GM21723 (cell line): Measurements from ENCODE around the gene CFAP73.

ENCODE experiments used
- ATAC-seq: cut with Tn5 transposase; IDR thresholded peaks from one replicate; pipeline ENCODE4 v1.9.1; 2021; ENCODE audit warnings: mild to moderate bottlenecking, moderate library complexity; ENCODE audit not compliant: unreplicated experiment

The CFAP73 gene

DNA sequence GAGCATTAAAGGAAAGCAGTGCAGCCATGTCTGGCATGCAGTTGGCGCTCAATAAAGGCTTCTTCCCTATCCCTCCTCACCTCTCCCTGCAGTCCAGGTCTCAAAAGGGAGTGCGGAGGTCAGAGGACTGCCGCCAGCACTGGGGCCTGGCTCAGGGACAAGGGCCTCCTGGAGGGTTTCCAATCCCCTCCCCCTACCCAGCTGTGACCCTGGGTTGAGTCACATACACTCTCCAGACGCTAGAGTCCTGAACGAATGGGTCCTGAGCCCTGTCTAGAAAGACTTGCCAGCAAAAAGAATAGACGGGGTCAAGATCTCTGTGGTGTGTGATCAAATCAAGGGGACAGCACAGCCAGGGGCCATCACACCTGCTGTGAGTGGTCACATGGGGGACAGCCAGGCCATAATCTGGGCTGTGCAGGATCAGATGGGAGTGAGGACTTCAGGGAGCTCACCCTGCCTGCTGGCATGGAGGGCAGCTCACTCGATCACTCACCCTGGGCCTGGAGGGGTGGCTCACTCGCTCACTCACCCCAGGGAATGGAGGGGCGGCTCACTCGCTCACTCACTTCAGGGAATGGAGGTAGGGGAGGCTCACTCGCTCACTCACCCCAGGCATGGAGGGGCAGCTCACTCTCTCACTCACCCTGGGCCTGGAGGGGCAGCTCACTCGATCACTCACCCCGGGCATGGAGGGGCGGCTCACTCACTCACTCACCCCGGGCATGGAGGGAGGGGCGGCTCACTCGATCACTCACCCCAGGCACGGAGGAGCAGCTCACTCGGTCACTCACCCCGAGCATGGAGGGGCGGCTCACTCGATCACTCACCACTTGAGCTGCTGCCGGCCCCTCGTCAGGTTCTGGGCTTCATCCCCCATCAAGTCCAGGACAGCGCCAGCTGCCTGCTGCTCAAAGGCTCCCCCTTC, 12.8 kb downstream of the CFAP73 start:
- ATAC-seq: no peak

DNA sequence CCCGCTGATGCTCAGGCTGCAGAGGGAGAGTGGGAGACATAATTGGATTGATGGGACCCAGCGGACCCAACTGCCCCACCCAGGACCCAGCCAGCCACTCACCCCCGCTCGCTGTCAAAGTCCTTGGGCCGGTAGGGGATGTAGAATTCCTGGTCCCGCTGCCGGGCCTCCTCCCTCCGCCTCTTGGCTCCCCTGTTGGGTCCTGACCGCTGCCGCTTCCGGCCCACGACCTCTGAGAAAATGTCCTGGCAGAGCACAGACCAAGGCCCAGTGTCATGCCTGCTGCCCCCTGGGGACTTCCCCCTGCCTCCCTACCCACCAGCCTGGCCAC, 13.5 kb downstream of the CFAP73 start:
- no peak for ATAC-seq

DNA sequence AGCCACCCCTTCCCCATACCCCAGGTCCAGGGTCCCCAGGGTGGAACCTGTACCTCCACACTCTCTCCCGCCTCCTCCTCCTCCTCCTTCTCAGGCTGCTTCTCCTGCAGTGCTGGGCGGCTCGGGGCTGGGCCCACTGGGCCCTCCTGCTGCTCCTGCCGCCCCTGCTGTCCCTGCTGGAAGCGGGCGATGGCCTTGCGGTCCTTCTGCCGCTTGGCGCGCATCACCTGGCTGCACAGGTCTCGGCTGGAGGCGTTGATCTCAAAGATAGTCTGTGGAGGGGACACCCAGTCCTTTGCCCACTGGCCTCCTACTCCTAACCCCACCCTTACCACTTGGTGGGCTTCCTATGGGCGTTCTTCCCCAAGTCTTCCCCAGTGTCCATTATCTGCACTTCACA, 14.5 kb downstream of the CFAP73 start:
- ATAC-seq: no peak

DNA sequence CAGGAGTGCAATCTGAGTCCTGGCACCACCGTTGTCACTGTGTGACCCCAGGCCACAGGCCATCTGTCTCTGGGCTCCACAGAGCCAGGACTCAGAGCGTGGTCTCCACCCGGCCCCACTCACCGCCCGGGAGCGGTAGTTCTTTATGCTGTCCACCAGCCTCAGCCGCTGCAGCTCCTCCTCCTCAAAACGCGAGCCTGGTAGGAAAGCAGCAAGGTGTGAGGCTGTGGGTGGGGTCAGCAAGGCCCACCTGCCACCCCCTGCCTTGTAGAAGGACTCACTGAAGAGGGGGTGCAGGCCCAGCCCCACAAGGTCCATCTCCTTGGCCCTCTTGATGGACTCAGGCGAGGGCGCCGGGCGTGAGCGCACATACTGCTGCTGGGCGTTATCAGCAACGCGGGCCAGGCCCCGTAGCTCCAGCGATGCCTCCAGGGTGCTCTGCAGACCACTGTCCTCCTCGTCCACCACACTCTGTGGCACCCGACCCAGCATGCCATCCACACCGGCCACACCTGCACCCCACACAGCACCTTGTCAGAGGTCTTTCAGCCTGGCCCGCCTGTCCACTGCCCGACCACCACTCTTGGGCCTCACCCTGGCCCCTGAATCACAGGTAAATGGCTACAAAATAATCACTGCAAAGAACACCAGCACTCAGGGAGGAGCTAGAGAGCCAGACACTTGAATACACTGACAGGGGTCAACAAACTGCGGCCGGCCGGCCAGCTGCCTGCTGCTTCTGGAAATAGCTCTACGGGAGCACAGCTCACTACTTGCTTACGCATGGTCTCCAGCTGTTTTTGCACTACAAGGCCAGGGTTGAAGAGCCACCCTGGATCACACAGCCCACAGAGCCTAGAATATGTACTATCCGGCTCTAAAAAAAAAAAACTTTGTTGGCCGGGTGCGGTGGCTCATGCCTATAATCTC, 16.3 kb downstream of the CFAP73 start:
- no peak for ATAC-seq

DNA sequence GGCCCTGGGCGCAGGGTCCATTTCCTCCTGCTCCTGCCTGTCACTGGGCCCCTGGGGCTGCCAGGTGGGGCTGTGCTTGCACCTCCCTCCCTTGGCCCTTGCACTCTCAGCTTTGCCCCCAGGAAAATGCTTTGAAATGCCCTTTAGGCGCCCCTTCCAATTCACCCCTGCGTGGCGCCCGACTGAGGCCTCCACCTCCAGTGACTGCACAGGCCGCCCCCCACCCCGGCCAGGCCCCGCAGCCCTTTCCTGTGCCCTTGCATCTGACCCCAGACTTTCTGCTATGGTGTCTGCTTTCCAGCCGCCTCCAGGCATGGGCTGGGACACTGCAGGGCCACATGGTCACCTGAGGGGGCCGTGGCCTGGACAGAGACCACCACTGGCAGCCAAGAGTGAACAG, 18.3 kb downstream of the CFAP73 start:
- no peak for ATAC-seq

DNA sequence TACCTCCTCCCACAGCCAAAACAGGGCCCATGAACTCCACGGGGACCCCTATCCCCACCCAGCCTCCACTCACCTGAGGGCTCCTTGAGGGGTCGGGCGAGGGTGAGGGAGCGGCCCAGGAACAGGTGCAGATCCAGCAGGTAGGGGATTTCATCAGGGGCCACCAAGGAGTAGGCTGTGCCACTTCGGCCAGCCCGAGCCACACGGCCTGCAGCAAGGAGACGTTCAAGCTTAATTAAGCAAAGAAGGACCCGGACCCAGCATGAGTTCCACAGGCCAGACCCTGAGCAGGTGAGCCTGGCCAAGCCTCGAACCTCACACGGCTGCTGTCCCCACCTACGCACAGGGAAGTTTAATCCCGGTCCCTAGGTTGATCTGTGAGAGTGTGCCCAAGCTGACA, 20.2 kb downstream of the CFAP73 start:
- ATAC-seq: no peak

DNA sequence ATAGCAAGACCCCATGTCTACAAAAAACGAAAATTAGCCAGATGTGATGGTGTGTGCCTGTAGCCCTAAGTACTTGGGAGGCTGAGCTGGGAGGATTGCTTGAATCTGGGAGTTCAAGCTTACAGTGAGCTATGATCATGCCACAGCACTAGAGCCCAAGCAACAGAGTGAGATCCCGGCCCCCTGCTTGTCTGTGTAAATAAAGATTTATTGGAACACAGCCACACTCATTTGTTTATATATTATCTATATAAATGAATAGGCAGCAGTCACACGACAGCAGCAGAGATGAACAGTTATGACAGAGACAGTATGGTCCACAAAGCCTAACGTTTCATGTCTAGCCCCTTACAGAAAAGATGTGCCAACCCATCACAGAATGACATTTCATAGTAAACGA, 20.9 kb downstream of the CFAP73 start:
- no peak for ATAC-seq

DNA sequence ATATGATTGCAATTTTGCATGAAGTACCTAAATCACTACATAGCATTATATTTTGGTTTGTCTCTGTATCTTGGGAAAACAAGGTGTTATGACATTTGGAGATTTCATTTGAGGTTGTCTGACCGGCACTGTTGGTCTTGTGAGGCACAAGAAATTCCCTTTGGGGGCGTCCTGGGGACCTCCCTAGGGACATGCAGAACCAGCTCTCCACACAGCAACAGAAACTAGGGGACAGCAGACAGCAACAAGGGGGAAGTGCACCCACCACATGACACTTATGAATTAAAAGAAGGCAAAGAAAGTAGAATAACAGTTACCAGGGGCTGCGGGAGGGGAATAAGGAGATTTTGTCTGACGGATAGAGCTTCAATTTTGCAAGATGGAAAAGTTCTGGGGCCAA, 21.4 kb downstream of the CFAP73 start:
- no peak for ATAC-seq

DNA sequence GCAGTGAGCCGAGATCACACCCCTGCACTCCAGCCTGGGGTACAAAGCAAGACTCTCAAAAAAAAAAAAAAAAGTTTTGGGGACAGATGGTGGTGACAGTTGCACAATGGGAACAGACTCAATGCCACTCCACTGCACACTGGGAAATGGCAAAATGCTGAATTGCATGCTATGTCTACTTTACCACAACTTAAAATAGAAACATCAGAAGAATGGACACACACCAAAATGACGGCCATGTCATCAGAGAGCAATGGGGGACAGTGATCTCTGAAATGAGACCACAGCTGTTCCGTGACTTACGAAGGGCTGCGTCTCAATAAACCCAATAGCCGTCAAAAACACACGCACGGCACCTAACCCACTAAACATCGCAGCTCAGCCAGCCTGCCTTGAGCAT, 22.0 kb downstream of the CFAP73 start:
- no peak for ATAC-seq

DNA sequence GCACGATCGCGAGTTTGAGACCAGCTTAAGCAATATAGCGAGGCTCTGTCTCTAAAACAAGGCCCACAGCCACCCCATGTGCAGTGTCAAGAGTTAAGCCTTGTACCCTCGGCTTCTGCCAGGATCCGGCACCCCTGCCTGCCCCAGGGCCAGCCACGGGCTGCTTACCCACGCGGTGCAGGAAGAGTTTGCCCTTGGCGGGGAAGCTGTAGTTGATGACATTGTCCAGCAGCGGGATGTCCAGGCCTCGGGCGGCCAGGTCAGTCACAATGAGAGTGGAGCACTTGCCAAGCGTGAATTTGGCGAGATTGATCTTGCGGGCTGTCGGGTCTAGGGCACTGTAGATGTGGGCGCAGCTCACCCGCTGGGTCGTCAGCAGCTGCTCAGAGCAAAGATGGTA, 22.7 kb downstream of the CFAP73 start:
- no peak for ATAC-seq

DNA sequence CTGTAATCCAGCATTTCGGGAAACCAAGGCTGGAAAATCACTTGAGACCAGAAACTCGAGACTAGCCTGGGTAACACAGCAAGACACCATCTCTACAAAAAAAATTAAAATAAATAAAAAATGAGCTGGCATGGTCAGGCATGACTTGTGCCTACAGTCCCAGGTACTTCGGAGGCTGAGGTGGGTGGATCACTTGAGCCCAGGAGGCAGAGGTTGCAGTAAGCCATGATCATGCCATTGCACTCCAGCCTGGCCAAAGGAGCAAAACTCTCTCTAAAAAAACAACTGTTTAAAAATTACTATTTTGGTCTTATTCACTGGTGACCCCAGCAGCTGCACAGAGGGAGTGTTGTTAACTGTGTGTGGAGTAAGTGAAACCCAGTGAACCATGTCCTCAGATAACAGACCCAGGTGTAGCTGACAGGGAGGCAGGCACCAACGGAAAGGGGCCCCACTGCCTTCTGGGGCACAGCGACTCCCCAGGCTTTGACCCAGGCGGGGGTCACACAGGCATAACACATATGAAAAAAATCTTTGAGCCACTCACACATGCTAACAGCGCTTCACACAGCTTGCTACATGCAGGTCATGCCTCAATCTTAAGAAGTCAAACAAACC, 23.7 kb downstream of the CFAP73 start:
- ATAC-seq: peak; percentile 69

DNA sequence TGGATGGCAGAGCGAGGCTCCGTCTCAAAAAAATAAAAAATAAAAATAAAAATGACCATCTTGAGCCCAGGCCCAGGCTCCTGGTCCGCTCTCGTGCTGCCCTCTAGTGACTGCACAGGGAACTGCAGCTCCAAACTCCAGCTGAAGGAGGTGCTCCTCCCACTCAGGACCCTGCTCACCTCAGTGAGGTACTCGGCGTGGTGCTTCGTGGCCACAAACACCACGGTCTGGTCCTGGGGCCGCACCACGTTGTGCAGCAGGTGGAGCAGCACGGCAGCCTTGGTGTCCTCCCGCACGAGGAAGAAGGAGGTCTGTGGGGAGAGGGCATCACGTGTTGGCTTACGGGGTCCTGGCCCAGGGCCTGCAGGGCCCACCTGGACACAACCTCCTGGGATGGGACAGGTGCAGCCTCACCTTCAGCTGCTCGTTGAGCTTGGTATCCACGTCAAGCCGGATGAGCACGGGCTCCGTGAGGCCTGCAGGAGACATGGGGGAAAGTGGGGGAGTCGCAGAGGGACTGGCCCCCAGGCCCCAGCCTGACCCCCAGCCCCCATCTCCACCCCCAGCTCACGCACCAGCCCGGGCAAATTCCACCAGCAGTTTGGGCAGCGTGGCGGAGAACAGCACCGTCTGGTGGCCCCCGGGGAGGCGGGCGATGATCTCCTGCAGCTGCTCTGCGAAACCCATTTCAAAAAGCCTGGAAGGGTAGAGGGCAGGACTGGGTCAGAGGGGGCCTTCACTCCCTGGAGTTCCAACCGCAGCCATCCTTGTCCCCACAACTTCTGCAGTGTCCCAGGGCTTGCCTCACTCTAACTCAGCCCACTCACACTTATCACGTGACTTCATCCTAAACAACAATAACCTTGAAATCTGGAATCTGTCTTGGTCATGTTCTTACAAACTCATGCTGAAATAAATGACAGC, 25.2 kb downstream of the CFAP73 start:
- ATAC-seq: no peak

DNA sequence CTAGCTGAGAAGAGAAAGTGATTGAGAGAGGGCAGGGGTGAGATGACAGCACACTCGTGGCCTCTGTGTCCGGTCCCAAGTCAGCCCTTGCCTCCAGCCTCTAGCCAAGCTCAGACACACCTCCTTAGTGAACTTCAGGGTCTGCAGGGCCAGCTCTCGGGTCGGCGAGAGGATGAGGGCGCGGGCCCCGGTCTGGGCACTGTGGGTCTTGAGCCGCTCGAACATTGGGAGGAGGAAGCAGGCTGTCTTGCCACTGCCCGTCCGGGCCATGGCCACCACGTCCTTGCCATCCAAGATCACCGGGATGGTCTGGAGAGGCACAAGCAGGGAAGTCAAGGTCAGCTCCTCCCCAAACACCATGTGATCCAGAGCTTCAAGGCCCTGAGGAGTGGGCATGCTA, 29.5 kb downstream of the CFAP73 start:
- ATAC-seq: no peak

DNA sequence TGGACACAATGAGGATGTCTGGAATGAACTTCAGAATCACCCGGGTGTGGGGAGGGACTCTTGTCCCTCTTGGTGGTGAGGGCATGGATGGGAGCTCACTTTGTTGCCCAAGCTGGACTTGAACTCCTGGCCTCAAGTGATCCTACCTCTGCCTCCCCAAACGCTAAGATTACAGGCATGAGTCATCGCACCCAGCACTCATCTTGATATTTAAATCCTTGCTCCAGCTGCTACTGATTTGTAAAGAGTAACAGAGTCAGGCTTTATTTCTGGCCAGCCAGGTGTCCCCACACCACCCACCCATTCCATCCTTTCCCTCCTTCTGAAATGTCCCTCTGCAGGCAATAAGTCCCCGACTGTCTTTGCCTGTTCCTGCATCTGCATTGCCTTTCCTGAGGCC, 30.8 kb downstream of the CFAP73 start:
- ATAC-seq: no peak

DNA sequence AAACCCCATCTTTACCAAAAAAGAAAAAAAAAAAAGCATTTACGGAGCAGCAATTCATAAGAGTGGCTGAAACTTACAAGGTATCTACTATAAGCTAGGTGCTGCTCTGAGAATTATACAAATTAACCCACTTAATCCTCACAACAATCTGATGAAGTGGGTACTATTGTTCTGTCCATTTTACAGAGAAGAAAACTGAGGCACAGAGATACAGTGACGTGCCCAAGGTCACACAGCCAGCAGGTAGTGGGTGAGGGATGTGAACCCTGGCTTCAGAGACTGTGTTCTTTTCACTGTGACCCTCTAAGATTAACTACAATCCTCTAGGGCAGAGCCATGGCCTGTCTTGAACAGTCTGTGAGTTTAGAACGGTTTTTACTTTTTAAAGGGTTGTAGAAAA, 32.5 kb downstream of the CFAP73 start:
- ATAC-seq: no peak

DNA sequence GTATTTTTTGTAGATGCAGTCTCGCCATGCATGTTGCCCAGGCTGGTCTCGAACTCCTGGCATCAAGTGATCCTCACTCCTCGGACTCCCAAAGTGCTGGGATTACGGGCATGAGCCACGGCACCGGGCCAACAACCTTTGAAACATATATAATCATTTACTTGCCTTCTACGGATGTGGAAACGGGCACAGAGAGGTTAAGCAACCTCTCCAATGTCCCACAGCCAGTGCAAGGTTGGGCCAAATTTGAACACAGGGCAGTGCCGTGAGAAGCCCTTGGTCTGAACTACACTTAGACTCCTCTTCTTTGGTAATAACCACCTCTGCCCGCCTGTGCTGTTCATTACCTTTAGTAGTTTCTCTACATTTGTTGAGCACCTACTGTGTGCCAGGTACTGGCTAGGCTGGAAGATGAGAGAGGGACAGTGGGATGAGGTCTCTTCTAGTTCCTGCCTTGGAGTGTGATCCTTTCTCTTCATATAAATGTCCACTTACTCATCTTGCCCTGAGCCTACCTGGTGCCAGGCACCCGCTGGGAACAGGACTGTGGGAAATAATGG, 33.6 kb downstream of the CFAP73 start:
- ATAC-seq: no peak

DNA sequence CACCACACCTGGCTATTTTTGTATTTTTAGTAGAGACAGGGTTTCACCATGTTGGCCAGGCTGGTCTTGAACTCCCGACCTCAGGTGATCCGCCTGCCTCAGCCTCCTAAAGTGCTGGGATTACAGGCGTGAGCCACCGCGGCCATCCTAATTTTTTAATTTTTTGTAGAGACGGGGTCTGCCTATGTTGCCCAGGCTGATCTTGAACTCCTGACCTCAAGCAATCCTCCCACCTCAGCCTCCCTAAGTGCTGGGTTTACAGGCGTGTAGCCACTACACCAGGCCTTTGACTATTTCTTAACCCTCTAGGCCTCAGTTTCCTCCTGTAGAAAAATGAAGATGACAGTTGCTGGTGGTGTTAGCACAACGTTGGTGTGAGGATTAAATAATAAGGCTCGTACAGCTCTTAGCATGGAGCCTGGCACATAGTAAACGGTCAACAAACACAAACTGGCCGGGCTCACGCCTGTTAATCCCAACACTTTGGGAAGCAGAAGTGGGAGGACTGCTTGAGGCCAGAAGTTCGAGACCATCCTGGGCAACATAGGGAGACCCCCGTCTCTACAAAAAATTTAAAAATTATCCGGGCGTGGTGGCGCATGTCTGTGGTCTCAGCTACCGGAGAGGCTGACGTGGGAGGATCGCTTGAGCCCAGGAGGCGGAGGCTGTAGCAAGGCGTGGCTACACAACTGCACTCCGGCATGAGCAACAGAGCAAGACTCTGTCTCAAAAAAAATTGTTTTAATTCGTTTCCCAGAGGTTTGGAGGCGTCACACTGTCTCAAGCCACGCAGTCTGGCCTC, 34.8 kb downstream of the CFAP73 start:
- ATAC-seq: peak; percentile 52

DNA sequence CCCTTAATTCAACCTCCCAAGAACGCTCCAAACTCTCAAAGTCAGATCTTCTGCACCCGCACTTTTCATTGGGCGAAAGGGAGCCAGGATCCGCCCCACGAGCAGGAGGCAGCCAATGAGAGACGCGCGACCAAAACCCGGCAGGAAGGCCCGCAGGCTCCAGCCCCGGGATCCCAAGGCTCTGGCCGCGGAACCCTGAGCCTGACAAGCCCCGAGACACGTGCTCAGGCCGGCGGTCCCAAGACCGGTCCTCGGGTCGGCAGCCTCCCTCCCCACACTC, 35.3 kb downstream of the CFAP73 start:
- ATAC-seq: peak; percentile 83

DNA sequence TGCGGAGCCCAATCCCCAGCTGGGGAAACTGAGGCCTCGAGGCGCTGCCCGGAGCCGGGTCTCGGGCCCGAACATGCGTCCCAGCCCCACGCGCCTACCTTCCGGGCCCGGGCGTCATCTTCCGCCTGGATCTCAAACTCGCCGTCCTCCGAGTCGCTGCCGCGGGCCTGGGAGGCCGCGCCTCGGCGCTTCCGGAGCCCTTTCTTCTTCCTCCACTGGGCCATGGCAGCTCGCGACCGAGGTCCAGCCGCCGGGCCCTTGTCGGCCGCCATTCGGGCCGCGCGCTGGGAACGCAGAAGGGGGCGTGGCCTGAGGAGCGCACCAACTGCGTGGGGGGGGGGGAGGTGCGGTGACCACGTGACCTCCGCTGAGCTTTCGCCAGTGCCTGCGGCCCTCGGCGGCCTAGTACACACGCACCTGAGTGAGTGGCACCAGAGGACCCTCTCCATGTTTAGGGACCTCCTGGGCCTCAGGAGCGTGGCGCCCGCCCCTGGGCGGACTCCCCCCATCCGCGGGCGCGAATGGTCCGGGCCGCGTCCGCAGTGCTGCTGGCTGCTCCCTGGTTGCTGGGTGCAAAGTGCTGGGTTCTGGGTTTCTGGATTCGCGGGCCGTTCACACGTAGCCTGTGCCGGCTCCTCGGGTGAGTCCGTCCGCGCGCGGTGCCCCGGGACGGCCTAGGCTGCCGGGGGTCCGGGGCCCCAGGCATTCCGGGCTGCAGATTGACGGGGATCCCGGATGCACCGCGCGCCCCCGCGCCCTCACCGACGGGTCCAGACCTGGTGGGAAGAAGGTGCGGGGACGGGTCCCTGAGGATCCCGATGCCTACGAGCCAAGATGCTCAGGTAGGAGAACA, 35.9 kb downstream of the CFAP73 start, which contains the start of the genes DDX54 and RITA1:
TSS of gene DDX54 (minus strand) at position 299 of the 853 bp plus-strand sequence. CDS start at position 272, 27 bp downstream.
TSS of gene RITA1 (plus strand) at position 542 of the 853 bp plus-strand sequence. CDS start 1,026 bp downstream, outside the sequence.
- peak; percentile 49 for ATAC-seq
